GM12878 (cell line): ENCODE measurements around the gene OR52K1. TPM values are rescaled to one million over a fixed set of nuclear protein-coding genes. Genes with fewer than 3 reads are reported as not detected.

ENCODE experiments used
- ATAC-seq: fragments of 200-7000 bp; cut with Tn5 transposase; 3 replicates; pipeline ENCODE4 v1.9.1; 2020; ENCODE audit warnings: mild to moderate bottlenecking, moderate library complexity
- BruUV-seq: library from RNA; stranded (reverse); fragments of 400-500 nt; replicated peaks from 2 replicates; lab custom pipeline; 2021; lab: Mats Ljungman, UMichigan
- CTCF ChIA-PET: fragments of 300-600 bp; sonication (Branson Sonifier 250); formaldehyde crosslinking; extraction: SDS; loops from one replicate; lab custom pipeline; 2021; ENCODE audit warnings: inconsistent platforms; lab: Yijun Ruan, JAX
- POLR2A ChIA-PET: fragments of 350-600 bp; formaldehyde crosslinking; extraction: SDS; loops from one replicate; lab custom pipeline; 2021; ENCODE audit warnings: inconsistent platforms; lab: Charles Lee
- RAD21 ChIA-PET: fragments of 300-600 bp; sonication (Branson Sonifier 250); formaldehyde crosslinking; loops from one replicate; lab custom pipeline; 2023; ENCODE audit warnings: antibody characterized with exemption; ENCODE audit not compliant: unreplicated experiment; lab: Charles Lee
- SMC1A ChIA-PET: fragments of 300-600 bp; sonication (Branson Sonifier 250); formaldehyde crosslinking; loops from one replicate; lab custom pipeline; 2023; ENCODE audit not compliant: unreplicated experiment, uncharacterized antibody; lab: Charles Lee
- DNase-seq: peaks from one replicate; pipeline ENCODE4 v3.0.0-alpha.2; 2011; ENCODE audit warnings: low read depth, low spot score
- FAIRE-seq: peaks from 3 replicates; lab custom pipeline; 2011; peaks lifted over from hg19 to GRCh38; lab: Jason Lieb, UNC
- H2AFZ ChIP-seq: 2 replicates; pipeline ENCODE4 v1.6.0; 2011; ENCODE audit warnings: low read depth, low read length, control low read depth; ENCODE audit not compliant: control insufficient read depth
- H3K27ac ChIP-seq: 2 replicates; pipeline ENCODE4 v1.5.1; 2011; ENCODE audit warnings: control low read depth; ENCODE audit not compliant: control insufficient read depth, insufficient read depth
- H3K27me3 ChIP-seq, 2 experiments: replicated peaks in 1 of 2; 2 replicates each; pipeline versions ENCODE4 v1.6.0 to v1.6.1; 2011; ENCODE audit warnings: low read length in 1 of 2; ENCODE audit not compliant: control insufficient read depth in 2 of 2, insufficient read depth in 2 of 2
- H3K36me3 ChIP-seq, 2 experiments: 2 replicates each; pipeline ENCODE4 v1.5.1; 2011; ENCODE audit warnings: low read length in 1 of 2; ENCODE audit not compliant: control insufficient read depth in 2 of 2, insufficient read depth in 2 of 2
- H3K4me1 ChIP-seq: 2 replicates; pipeline ENCODE4 v1.6.1; 2011; ENCODE audit warnings: mild to moderate bottlenecking, low read length, moderate library complexity, mixed read lengths; ENCODE audit not compliant: control insufficient read depth, insufficient read depth
- H3K4me2 ChIP-seq: 2 replicates; pipeline ENCODE4 v1.6.0; 2011; ENCODE audit warnings: control low read depth; ENCODE audit not compliant: control insufficient read depth, insufficient read depth
- H3K4me3 ChIP-seq: fragments of 200-600 bp; sonication (generic); 2 replicates; pipeline ENCODE4 v1.5.1; 2016
- H3K79me2 ChIP-seq: 2 replicates; pipeline ENCODE4 v1.6.0; 2011; ENCODE audit warnings: low read length; ENCODE audit not compliant: control insufficient read depth, insufficient read depth
- H3K9ac ChIP-seq: 2 replicates; pipeline ENCODE4 v1.8.0; 2011; ENCODE audit warnings: low read length, control low read depth, mixed read lengths; ENCODE audit not compliant: control insufficient read depth, insufficient read depth
- H3K9me3 ChIP-seq: replicated peaks from 3 replicates; pipeline ENCODE4 v1.5.1; 2011; ENCODE audit warnings: mild to moderate bottlenecking, low read length; ENCODE audit not compliant: control insufficient read depth, insufficient read depth
- H4K20me1 ChIP-seq: 2 replicates; pipeline ENCODE4 v1.6.0; 2011; ENCODE audit not compliant: control insufficient read depth, insufficient read depth
- ATF3 ChIP-seq: IDR thresholded peaks from 2 replicates; pipeline ENCODE4 v1.6.1; 2011; ENCODE audit warnings: low read depth, mild to moderate bottlenecking, low read length, moderate library complexity, borderline replicate concordance; ENCODE audit errors: extremely low read depth
- E2F4 ChIP-seq: IDR thresholded peaks from 2 replicates; pipeline ENCODE4 v1.6.1; 2012; ENCODE audit warnings: low read depth, low read length, improper control_type of control experiment
- ETV6 ChIP-seq, 2 experiments: fragments of 450-650 bp in 1 of 2; IDR thresholded peaks in 1 of 2; conservative IDR thresholded peaks in 1 of 2; 2 replicates each; pipeline ENCODE4 v1.6.1; 2014; ENCODE audit warnings: antibody characterized with exemption in 1 of 2, borderline replicate concordance in 1 of 2, low read depth in 1 of 2, mild to moderate bottlenecking in 1 of 2, moderate library complexity in 1 of 2
- JUND ChIP-seq: IDR thresholded peaks from 2 replicates; pipeline ENCODE4 v1.6.1; 2012; ENCODE audit warnings: low read depth, mild to moderate bottlenecking, low read length, improper control_type of control experiment, moderate library complexity
- MYB ChIP-seq: fragments of 150-350 bp; IDR thresholded peaks from 2 replicates; pipeline ENCODE4 v1.6.1; 2014; ENCODE audit warnings: mild to moderate bottlenecking, low read depth, low read length, borderline replicate concordance
- NR2C1 ChIP-seq: fragments of 450-650 bp; IDR thresholded peaks from 2 replicates; pipeline ENCODE4 v1.6.1; 2017; ENCODE audit warnings: antibody characterized with exemption, mild to moderate bottlenecking, moderate library complexity
- NR2C2 ChIP-seq: IDR thresholded peaks from 2 replicates; pipeline ENCODE4 v1.6.1; 2011; ENCODE audit warnings: borderline replicate concordance, low read depth; ENCODE audit not compliant: control insufficient read depth, insufficient read length
- POU2F2 ChIP-seq: IDR thresholded peaks from 3 replicates; pipeline ENCODE4 v1.6.1; 2011; ENCODE audit warnings: low read depth, mild to moderate bottlenecking, low read length, borderline replicate concordance
- RAD21 ChIP-seq: IDR thresholded peaks from 2 replicates; pipeline ENCODE4 v1.6.1; 2011; ENCODE audit warnings: mild to moderate bottlenecking, low read depth, low read length, moderate library complexity; ENCODE audit not compliant: insufficient read depth
- SMARCA5 ChIP-seq: fragments of 450-650 bp; IDR thresholded peaks from 2 replicates; pipeline ENCODE4 v1.6.1; 2017; ENCODE audit warnings: mild to moderate bottlenecking
- SREBF2 ChIP-seq: IDR thresholded peaks from 2 replicates; pipeline ENCODE4 v1.6.1; 2012; ENCODE audit warnings: mild to moderate bottlenecking, low read length
- SRF ChIP-seq, 2 experiments: IDR thresholded peaks; 2 replicates each; pipeline ENCODE4 v1.6.1; 2011; ENCODE audit warnings: low read depth in 2 of 2, low read length in 2 of 2, mild to moderate bottlenecking in 1 of 2, moderate library complexity in 1 of 2
- SUZ12 ChIP-seq: fragments of 200-600 bp; sonication (generic); IDR thresholded peaks from one replicate; pipeline ENCODE4 v1.6.1; 2018; ENCODE audit warnings: antibody characterized with exemption, mild to moderate bottlenecking; ENCODE audit not compliant: unreplicated experiment
- ZBTB4 ChIP-seq: fragments of 450-650 bp; formaldehyde crosslinking; IDR thresholded peaks from 2 replicates; pipeline ENCODE4 v1.4.0; 2022; ENCODE audit warnings: mild to moderate bottlenecking, moderate library complexity
- ZNF217 ChIP-seq: fragments of 450-650 bp; IDR thresholded peaks from 2 replicates; pipeline ENCODE4 v1.6.1; 2017; ENCODE audit warnings: antibody characterized with exemption, mild to moderate bottlenecking
- ZNF274 ChIP-seq: IDR thresholded peaks from one replicate; pipeline ENCODE4 v1.8.0; 2011; ENCODE audit not compliant: insufficient read length, insufficient read depth
- ZNF622 ChIP-seq: fragments of 450-650 bp; IDR thresholded peaks from 2 replicates; pipeline ENCODE4 v1.6.1; 2017; ENCODE audit warnings: mild to moderate bottlenecking, inconsistent platforms
- WGBS: methylation state at CpG from one replicate; pipeline ENCODE4 v1.1.6; 2016; ENCODE audit warnings: low lambda C conversion rate; ENCODE audit not compliant: insufficient replicate concordance, insufficient coverage; ENCODE audit errors: missing lambda C conversion rate; 5-methylcytosine and 5-hydroxymethylcytosine counted together
- in situ Hi-C: fragments of 300-500 bp; cut with MboI; formaldehyde crosslinking; loops from 9 replicates; pipeline ENCODE4 v1.14.3; 2018; ENCODE audit warnings: mixed read lengths
- intact Hi-C: fragments of 100-400 bp; cut with micrococcal nuclease; formaldehyde crosslinking; loops from one replicate; pipeline ENCODE4 v1.14.2; 2022; ENCODE audit not compliant: unreplicated experiment
- polyA plus RNA-seq, 11 experiments: library from polyadenylated mRNA; depleted of rRNA in 4 of 11; unstranded in 6 of 11; stranded (reverse) in 5 of 11; fragments of >200 nt; fragmentation: Nextera tagmentation in 4 of 11; fragmentation: Illumina TruSeq in 1 of 11; extraction: Ambion mirVana in 4 of 11; extraction: Trizol in 1 of 11; gene quantifications; 1 replicate in 1 of 11; 2 replicates in 10 of 11; pipeline versions ENCODE4 v1.2.1 to v1.2.3, GENCODE V29; 2011 to 2016; ENCODE audit warnings: inconsistent platforms in 2 of 11, missing spikeins in 2 of 11, low read depth in 1 of 11
- total RNA-seq, 4 experiments: library from RNA; depleted of rRNA in 3 of 4; stranded (reverse); fragments of >200 nt in 3 of 4; fragmentation: Illumina TruSeq in 1 of 4; extraction: Trizol in 1 of 4; gene quantifications; 2 replicates each; pipeline versions ENCODE4 v1.2.1 to v1.2.3, GENCODE V29; 2013 to 2021

Gene OR52K1
- total and polyA plus RNA-seq, 10 of the 15 experiments (the other 5 are each of a cell fraction or from before 2014, with no cell fraction given) = not detected

- H3K79me2 ChIP-seq = no peaks in the 10 kb centered on the region
- no peaks in the 10 kb centered on the region for H3K36me3 ChIP-seq
- 18% methylated on average over 5 of the region's 5 CpGs for WGBS
- BruUV-seq = no TSS peak
- H3K4me3 ChIP-seq = no peak overlapping the region
- SMC1A ChIA-PET = no interaction called here
- RAD21 ChIA-PET = no interaction called here
- intact Hi-C loops = no loop called here
- ATAC-seq = no peak
- no peaks in the 10 kb centered on the region for H3K27me3 ChIP-seq
- DNase-seq = no peak
- POLR2A ChIA-PET = no interaction called here
- CTCF ChIA-PET = no interaction called here
- no peaks in the 10 kb centered on the region for H4K20me1 ChIP-seq
- H3K9ac ChIP-seq = no peak overlapping the region
- H3K27ac ChIP-seq = no peak overlapping the region
- FAIRE-seq = no peak
- no peaks in the 10 kb centered on the region for H3K4me1 ChIP-seq
- TF ChIP-seq MYB = no peak
- TF ChIP-seq SREBF2 = no peak
- no peak for TF ChIP-seq NR2C1
- no peak for TF ChIP-seq ZNF217
- no peak for TF ChIP-seq ATF3
- no peak for TF ChIP-seq SUZ12
- TF ChIP-seq ZBTB4 (CRISPR knock-in tag) = no peak
- no peak for TF ChIP-seq NR2C2
- TF ChIP-seq SMARCA5 = no peak
- no peak for TF ChIP-seq POU2F2
- no peak for TF ChIP-seq ETV6 (conservative IDR thresholded peaks at IDR 0.05 in 1 of 2, IDR thresholded peaks at IDR 0.05 in 1 of 2; ENCODE audit: borderline replicate concordance in 1 of 2, low read depth in 1 of 2)
- TF ChIP-seq ZNF274 = no peak
- no peak for TF ChIP-seq RAD21
- no peak for TF ChIP-seq SRF (IDR thresholded peaks at IDR 0.05; ENCODE audit: low read depth in 2 of 2, low read length in 2 of 2)
- TF ChIP-seq ZNF622 = no peak
- no peak for TF ChIP-seq E2F4
- no peak for TF ChIP-seq JUND
- H2AFZ ChIP-seq = no peak overlapping the region
- no peaks in the 10 kb centered on the region for H3K9me3 ChIP-seq
- in situ Hi-C loops = no loop called here
- H3K4me2 ChIP-seq = no peak overlapping the region
These were observed 29.1 kb downstream of the OR52K1 start for GRCh38 chr11:4511282-4512245.
